Inflammatory macrophage treated with lipopolysaccharide for 1 hour (primary cell): ENCODE results near the gene FXYD2.

Experiments used
- DNase-seq, 2 donors: peaks; one replicate each; pipeline ENCODE4 v3.0.0-alpha.2; 2020 to 2022

The FXYD2 gene

GRCh38 chr11:117834838-117835443 is 10.4 kb upstream of the FXYD2 start:
- no peak for DNase-seq

DNA sequence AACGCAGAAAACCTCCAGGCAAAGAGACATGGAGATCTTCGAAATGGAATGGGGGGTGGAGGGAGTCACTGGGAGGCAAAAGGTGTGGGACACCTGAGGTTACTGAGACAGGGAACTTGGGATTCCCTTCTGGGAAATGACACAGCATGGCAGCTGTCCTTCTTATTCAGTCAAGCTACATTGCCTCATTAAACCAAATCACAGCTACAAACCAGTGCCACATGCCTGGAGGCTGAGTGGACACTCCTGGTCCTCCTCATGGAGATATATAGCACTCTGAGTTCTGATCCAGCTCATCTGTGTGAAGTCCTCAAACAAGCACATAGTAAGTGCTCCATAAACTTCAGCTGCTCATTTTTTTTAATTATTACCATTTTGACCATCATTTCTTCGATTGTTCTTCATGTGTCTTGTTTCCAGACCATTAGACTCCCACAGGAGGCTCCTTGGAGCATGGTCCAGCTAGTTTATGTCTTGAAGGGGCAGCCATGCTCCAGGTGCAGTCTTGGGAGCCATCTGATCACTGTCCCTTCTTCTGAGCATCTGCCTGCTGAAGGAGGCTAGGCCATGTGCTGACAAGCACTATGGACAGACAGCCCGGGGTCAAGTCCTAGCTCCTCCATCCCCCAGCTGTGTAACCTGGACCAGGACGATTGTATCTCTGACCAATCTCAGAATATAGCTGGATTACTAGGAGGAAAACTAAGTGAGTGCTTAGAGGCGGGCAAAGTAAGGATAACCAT is 9.7 kb upstream of the FXYD2 start:
- no peak for DNase-seq

- DNase-seq = no peak
Observed at GRCh38 chr11:117833401-117833891, 8.9 kb upstream of the FXYD2 start.

DNA sequence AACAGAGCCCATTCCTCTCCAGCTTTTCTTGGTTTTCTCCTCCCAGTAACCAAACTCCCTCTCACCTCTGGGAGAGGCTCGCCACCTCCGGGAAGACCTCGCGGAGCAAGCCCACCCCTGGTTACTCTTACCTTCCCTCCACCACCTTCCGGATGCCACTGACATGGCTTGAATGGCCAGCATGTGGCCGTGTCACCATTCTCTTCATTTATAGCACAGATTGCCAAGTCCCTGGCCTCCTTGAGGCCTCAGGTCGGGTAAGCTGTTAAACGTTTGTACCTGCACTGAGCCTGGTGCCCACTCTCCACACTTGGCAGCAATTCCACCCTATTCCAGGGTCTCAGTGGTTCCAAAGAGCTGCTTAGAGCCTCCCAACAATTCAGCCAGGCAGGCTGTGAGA is 8.0 kb upstream of the FXYD2 start:
- no peak for DNase-seq

DNA sequence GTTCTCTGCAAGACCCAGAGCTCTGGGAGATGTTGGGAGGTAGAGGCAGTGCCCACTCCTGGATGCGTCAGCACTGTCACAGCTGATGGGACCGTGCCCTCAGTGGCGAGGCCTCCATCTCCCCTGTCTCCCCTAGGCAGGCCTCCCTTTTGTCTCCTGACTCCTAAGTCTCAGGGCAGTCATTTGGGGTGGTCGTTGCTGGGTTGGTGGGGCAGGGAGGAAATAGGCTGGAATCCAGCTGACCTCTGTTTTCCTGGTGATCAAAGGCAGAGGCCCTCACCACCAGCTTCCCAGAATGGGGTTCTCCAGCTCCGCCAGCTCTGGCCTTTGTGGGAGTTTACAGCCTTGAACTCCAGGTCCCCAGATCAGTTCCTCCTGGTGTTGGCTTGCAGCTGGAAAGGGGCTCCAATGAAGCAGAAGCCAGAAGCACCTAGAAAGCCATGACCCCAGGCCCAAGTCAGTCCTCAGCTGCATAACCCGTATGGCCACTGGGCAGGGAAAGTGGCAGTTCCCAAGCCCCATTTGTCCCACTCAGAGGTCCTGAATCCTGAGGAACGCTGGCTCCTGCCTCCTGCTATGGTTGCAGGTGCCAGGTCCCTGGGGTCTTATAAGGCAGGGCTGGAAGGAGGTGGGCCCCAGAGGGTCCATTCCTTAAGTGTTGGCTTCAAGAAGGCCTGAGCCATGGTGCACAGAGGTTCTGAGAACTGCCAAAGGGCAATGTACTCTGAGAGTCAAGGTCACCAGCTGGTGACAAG is 7.3 kb upstream of the FXYD2 start:
- DNase-seq = no peak

DNA sequence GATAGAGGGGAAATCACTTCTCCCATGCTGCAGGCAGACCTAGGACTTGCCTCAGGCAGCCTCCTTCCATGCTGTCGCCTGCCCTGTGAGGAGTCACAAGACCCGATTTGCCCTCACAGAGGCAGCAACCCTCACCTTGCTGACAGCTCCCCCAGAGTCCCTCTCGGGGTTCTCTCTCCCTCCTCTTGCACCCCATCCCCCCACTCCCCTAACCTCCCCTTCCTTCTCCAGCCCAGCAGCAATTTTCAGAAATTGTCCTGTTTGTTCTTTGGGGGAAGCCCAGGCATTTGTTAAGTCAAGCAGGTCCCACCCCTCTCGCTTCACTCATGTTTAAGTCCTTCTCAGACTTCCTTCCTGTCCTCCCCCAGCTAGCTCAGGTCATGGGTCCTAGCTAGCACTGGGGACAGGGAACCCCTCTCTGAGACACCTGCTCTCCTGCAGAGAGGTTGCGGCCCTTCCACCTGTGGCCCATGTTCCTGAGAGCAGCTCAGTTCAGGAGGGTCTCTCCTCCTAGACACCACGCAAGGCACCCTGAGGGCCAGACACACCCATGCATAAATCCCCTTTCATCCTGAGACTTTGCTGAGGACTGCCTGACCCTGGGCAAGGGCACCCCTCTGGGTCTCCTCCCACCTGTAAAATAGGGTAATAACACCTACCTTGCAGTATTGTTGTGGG is 6.3 kb upstream of the FXYD2 start:
- DNase-seq = no peak

DNA sequence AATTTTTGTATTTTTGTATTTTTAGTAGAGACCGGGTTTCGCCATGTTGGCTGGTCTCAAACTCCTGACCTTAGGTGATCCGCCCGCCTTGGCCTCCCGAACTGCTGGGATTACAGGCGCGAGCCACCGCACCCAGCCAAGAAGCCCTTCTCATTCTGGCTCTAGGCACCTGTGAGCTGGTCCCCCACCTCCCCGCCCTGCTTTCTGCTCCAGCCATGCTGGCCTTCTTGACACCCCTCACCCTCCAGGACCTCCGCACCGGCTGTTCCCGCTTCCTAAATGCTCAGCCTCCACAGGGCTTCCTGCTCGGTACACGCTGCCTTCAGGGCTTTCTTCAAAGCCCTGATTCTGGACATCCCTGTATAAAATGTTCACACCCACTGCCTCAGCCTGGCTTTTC is 5.5 kb upstream of the FXYD2 start:
- no peak for DNase-seq

DNA sequence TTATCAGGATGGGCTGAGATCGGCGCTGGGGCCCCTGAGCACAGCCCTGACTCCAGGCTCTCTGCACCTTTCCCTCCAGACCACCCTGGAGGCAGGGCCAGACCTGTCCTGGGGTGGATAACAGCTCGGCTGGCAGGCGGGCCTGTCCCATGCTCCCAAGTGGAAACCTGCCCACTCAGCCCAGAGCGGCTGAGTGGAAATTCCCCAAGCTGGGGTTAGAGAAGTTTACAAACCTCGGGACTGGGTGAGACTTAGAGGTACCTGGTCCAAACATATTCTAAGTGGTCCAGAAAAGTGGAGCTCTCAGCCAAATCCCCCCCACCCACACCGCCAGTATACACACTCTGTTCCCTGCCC is 4.8 kb upstream of the FXYD2 start:
- peak in 1 of 2 donors; percentile 67 for DNase-seq

DNA sequence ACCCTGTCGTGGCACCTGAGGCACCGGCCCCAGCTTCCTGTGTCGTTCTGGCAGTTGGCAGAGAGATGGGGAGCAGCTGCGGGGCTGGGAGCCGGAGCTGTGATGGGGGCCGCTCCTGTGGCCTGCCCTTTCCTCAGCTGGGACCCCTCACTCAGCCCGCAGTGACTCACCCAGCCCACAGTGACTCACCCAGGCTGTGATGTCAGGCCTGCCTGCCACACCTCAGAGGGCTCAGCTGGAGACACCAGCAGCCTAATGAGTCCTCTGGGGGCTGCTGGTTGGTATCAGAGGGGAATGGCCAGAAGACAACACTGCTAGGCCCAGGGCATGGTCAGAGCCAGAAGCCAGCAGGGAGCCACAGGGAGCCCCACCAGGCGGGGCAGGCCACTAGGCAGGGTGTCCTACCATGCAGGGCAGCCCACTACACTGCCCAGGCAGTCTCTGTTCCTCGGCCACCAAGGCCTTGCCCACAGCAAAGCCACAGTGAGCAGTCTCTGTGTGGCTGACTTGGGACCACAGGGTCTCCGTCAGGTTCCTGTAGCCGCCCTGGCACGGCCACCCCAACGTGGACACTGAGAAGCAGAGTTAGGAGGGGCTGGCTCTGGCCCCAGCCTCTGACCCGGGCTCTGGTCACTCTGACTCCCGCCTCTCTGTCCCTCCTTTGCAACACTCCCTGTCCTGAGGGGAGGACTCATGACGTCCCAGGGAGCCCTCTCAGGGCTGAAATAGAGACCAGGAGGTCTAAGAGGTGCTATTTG is 4.2 kb upstream of the FXYD2 start:
- peak; percentile 64 to 67 for DNase-seq

DNA sequence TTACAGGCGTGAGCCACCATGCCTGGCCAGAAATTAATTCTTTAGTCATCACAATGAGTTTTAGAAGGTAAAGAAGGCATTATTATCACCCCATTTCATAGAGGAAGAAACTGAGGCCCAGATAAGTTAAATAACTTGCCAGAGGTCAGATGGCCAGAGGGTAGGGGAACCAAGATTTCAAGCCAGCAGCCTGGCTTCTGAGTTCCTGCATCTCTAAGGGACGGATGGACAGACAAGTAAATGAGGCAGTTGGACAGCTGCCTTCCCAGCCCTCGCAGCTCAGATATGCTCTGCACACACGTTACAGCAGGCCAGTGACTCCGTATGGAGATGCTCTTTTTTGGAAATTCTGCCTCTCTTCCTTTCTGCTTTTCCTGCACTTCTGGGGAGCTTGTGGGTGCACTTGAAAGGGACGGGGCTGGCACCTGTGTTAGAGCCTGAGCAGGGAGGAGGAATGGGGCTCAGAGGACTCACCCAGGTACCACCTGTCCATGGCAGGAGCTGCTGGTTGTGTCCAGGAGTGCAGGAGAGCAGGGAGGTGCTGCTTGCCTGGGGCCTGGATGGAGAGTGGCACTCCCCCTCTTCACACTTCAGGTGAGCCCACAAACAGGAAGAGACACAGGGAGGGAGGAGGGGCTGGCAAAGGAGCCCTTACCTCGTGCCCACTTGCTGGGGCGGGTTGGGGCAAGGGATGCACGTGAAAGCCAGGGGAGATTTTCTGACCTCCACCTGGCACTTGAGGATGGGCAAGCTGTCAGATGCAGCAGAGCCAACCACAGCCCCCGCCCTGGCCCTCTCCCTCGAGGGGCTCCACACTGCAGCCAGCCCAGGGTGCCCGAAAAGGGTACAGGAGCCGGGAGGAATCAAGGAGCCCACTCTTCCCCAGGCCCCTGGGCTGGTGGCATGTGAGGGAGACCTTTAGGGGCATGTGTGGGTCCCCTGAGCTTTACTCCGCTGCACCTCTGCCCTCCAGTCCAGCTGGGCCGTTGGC is 3.3 kb upstream of the FXYD2 start:
- no peak for DNase-seq

DNA sequence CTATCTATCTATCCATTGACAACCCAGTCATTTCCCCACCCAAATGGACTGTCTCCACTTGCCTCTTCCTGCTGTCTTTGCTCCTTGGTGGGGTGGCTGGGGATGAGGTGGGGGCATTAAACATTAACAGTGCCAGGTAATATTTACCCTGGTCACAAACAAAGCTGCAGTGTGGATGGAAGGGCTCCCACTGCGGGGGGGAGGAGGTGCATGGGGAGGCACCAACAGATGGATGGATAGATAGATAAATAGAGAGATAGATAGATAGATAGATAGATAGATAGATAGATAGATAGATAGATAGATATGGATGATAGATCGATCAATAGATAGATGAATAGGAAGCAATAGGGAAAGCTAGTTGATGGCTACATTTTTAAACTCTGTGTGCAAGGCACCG is 2.3 kb upstream of the FXYD2 start:
- DNase-seq = no peak

DNA sequence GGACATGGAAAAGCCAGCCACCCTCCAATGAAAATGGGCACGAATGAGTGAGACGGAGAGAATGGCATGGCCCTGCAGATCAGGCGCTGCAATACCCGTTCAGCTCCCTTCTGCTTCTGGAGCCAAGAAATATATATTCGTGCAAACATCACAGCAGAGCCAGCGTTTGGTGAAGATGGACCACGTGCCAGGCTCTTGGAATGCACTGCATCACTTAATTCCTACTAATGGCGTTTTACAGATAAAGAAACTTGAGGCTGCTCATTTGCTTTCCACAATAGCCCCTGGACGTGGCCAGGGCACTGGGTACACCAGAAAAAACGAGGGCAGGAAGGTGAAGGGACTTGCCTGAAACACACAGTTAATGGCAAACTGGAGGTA is 1.6 kb upstream of the FXYD2 start:
- DNase-seq = no peak

GRCh38 chr11:117825538-117826189 is 1.1 kb upstream of the FXYD2 start:
- DNase-seq = no peak

DNA sequence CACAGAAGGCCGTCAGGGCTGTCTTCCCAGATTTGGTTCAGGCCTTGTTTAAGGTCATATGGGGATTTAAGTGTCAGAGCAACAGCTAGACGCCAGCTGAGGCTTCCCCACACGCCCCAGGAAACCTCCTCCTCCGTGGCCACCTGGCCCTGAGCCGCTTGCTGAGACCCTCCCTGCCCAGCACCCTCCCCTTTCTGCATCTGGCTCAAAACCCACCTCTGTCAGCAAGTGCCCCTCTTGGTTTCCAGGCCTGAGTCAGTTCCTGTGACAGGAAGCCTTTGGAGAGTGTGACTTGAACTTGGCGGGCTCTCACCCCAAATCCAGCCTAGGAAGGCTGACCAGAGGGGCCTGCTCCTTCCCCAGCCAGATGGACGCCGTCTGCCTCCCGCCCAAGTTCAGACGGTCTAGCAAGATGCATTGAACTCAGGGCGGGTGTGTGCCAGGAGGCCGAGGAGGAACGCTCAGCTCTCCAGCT is 561 bp downstream of the FXYD2 start:
- DNase-seq = no peak

GRCh38 chr11:117823294-117823945 is 1.1 kb downstream of the FXYD2 start:
- peak in 1 of 2 donors; percentile 62 for DNase-seq

GRCh38 chr11:117822074-117823033 is 2.2 kb downstream of the FXYD2 start:
- DNase-seq = peak in 1 of 2 donors; percentile 65

- DNase-seq = no peak
Observed at GRCh38 chr11:117821431-117821830, 3.1 kb downstream of the FXYD2 start.

GRCh38 chr11:117820516-117820915 is 4.0 kb downstream of the FXYD2 start:
- no peak for DNase-seq

- no peak for DNase-seq
Observed at GRCh38 chr11:117820071-117820470, 4.5 kb downstream of the FXYD2 start.
